GM12878 (cell line): ENCODE results near the gene CA10.

Experiments used
- CTCF ChIP-seq, 3 experiments: IDR thresholded peaks in 2 of 3; conservative IDR thresholded peaks in 1 of 3; 2 replicates each; pipeline ENCODE4 v1.5.1; 2011; ENCODE audit warnings: low read depth in 3 of 3, low read length in 3 of 3, mild to moderate bottlenecking in 3 of 3, control low read depth in 2 of 3, moderate library complexity in 2 of 3, inconsistent platforms in 1 of 3, mixed read lengths in 1 of 3; ENCODE audit not compliant: control insufficient read depth in 2 of 3, insufficient read depth in 1 of 3; ENCODE audit errors: extremely low read depth in 1 of 3
- E2F4 ChIP-seq: IDR thresholded peaks from 2 replicates; pipeline ENCODE4 v1.6.1; 2012; ENCODE audit warnings: low read depth, low read length, improper control_type of control experiment
- EZH2 ChIP-seq: IDR thresholded peaks from 2 replicates; pipeline ENCODE4 v1.6.1; 2012; ENCODE audit warnings: low read depth, mild to moderate bottlenecking, control low read depth, inconsistent platforms, low read length, borderline replicate concordance; ENCODE audit not compliant: control insufficient read depth
- FOXK2 ChIP-seq: fragments of 450-650 bp; IDR thresholded peaks from 2 replicates; pipeline ENCODE4 v1.6.1; 2017; ENCODE audit warnings: mild to moderate bottlenecking, moderate library complexity
- LARP7 ChIP-seq: fragments of 450-650 bp; IDR thresholded peaks from 2 replicates; pipeline ENCODE4 v1.6.1; 2017; ENCODE audit warnings: mild to moderate bottlenecking
- RAD21 ChIP-seq: IDR thresholded peaks from 2 replicates; pipeline ENCODE4 v1.6.1; 2011; ENCODE audit warnings: mild to moderate bottlenecking, low read depth, low read length, moderate library complexity; ENCODE audit not compliant: insufficient read depth
- RFX5 ChIP-seq: IDR thresholded peaks from 2 replicates; pipeline ENCODE4 v1.6.1; 2011; ENCODE audit warnings: low read depth, low read length, improper control_type of control experiment
- SMC3 ChIP-seq: IDR thresholded peaks from 2 replicates; pipeline ENCODE4 v1.6.1; 2011; ENCODE audit warnings: low read length, improper control_type of control experiment, borderline replicate concordance

GRCh38 chr17:52049496-52049895 lies 109.0 kb downstream of the CA10 start:
- TF ChIP-seq CTCF (IDR thresholded peaks at IDR 0.05 in 2 of 3, conservative IDR thresholded peaks at IDR 0.05 in 1 of 3; ENCODE audit: control insufficient read depth in 2 of 3, extremely low read depth in 1 of 3, insufficient read depth in 1 of 3, low read depth in 3 of 3, low read length in 3 of 3) (no peak), RAD21 (no peak), FOXK2 (no peak), EZH2 (no peak), RFX5 (no peak), SMC3 (no peak), E2F4 (no peak), LARP7 (no peak)
